ENCODE results near the gene CPEB3.

GRCh38 chr10:92278996-92279696 lies 11.7 kb downstream of the CPEB3 start:
- TF ChIP-seq CTCF (IDR thresholded peaks at IDR 0.05; ENCODE audit: low read length) (no peak), EZH2 (IDR thresholded peaks at IDR 0.05; ENCODE audit: borderline replicate concordance, low read length) (no peak)
